GM18505 (cell line): Measurements from ENCODE around the gene CNIH3.

Source experiments
- ATAC-seq: cut with Tn5 transposase; IDR thresholded peaks from one replicate; pipeline ENCODE4 v1.9.1; 2021; ENCODE audit not compliant: unreplicated experiment
- POLR2A ChIP-seq: IDR thresholded peaks from 4 replicates; pipeline ENCODE4 v1.6.1; 2011; ENCODE audit warnings: borderline replicate concordance; ENCODE audit not compliant: insufficient read depth, insufficient read length; ENCODE audit errors: extremely low read depth

CNIH3 gene

DNA sequence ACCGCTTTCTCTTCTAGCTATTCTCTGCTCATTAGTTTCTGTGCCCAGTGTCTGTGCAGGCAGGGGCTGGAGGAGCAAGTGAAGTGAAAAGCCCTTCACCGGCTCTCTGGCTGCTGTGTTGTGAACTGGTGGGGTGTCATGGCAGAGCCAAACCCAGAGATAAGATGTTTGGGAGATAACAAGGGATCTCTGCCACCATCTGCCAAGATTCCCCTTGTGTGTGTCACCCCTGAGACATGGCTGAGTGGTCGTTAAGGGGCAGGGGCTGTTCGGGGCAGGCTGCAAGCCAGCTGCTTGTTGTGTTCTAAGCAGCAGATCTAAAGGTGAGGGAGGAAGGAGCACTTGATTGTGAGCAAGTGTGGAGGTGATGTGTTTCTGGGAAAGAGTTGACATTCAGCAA, 24.5 kb downstream of the CNIH3 start:
- TF ChIP-seq POLR2A = no peak
- no peak for ATAC-seq

- no peak for TF ChIP-seq POLR2A
- ATAC-seq = no peak
Measured at GRCh38 chr1:224641030-224641429, 24.9 kb downstream of the CNIH3 start.

DNA sequence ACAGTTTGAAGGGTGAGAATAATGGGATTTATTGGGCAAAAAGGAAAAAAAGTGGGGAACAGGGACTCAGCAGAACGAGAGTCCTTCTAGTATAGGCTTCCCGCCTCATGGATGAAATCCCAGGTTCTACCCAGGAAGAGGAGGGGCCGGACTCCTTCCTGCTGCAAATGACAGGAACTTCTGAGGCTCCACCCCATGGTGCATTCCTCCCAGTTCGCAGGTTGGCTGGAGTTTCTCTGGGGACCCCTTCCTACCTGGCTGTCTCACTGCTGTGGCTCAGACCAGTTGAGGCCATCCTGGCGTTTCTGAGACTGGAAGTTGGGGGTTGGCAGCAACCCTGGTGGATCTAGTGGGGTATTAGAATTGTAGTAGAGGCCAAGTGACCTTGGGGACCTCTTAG, 27.5 kb downstream of the CNIH3 start:
- TF ChIP-seq POLR2A = no peak
- ATAC-seq = no peak

DNA sequence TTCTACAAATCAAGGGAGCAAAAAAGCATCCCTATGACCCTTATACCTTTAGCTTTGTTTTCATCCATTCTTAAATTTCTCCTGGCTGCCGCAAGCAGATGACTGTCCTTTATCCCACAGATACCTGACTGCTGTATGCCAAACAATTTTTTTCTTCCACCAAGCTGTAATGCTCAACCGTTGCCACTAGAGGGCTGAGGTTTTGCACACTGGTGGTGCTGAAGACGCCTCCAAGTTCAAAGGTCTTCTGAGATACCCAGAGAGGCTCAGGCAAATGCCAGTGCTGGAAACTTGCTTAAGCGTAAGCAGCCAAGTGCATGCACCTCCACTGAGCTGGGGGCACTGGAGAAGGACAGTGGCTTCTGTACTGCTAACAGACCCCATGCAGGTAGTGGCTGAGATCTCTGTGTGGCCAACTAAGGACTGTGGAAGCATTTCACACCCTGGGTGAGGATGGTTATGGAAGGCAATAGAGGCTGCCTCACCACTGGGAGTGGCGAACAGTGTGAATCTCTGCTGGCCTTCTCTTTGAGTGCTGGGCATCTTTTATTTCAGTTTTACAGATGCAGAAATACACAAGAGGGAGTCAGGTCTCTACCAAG, 28.5 kb downstream of the CNIH3 start:
- no peak for TF ChIP-seq POLR2A
- no peak for ATAC-seq

- ATAC-seq = no peak
- TF ChIP-seq POLR2A = no peak
Measured at GRCh38 chr1:224647449-224647848, 31.3 kb downstream of the CNIH3 start.

- ATAC-seq = no peak
Measured at GRCh38 chr1:224650290-224650689, 34.2 kb downstream of the CNIH3 start.

DNA sequence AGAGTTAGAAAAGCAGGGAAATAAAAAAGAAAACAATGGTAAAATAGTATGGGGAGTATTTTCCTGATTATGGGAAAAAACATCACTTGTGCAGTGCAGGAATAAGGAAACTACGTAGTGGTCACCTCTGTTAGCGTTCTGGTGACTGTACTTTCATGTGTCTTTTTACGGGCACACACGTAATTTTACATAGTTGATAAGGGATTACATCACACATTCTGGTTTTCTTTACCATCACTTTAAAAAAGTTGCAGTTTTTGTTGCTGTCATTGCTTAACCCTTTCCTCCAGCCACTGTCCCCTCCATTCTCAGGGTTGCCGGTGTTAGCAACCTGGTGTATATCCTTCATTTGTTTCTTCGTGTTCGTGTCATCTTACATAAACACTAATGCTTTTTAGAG, 35.1 kb downstream of the CNIH3 start:
- no peak for TF ChIP-seq POLR2A
- no peak for ATAC-seq

More at GRCh38 chr1:224650290-224650689, 34.2 kb downstream of the CNIH3 start:
- no peak for TF ChIP-seq POLR2A

- TF ChIP-seq POLR2A = no peak
- ATAC-seq = no peak
Measured at GRCh38 chr1:224656392-224656791, 40.3 kb downstream of the CNIH3 start.

GRCh38 chr1:224660074-224660473, 44.0 kb downstream of the CNIH3 start:
- ATAC-seq = no peak
- TF ChIP-seq POLR2A = no peak

GRCh38 chr1:224662870-224663269, 46.8 kb downstream of the CNIH3 start:
- no peak for ATAC-seq
- TF ChIP-seq POLR2A = no peak

DNA sequence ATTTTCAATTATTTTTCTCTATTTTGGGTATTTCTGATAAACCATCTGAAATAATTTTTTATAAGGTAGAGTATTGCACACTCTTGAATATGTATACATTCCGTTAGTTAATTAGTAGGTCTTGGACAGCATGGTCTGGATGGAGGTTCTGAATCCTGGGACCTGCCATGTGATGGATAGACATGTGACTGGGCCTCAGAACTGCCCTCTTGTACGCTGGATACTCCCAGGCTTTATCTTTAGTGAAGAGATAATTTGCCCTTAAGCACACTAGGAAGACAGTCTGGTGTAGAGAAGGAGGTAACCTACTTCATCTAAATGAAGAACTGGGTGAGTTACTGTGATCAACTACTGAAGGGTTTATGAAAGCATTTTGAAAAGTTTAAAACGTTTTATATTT, 48.9 kb downstream of the CNIH3 start:
- no peak for ATAC-seq
- no peak for TF ChIP-seq POLR2A

- no peak for ATAC-seq
- no peak for TF ChIP-seq POLR2A
Measured at GRCh38 chr1:224666078-224666477, 50.0 kb downstream of the CNIH3 start.

DNA sequence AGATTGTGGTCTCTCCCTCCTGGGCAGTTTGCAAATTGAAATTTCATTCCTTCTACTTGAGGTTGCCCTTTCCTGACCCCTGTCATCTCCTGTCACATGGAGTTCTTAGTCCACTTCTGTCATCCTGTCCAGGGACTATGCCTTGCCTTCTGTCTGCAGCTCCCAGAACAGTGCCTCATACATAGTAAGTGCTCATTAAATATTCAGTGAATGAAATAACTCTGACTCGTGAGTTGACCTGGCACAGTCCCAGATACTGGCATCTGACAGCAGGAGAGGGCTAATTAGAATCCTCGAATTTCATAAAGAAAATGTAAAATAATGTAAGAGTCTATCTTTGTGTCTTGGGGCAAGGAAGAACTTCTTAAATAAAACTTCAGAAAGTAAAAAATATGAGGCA, 50.8 kb downstream of the CNIH3 start:
- TF ChIP-seq POLR2A = no peak
- no peak for ATAC-seq

GRCh38 chr1:224668984-224669383, 52.9 kb downstream of the CNIH3 start:
- no peak for TF ChIP-seq POLR2A
- ATAC-seq = no peak

DNA sequence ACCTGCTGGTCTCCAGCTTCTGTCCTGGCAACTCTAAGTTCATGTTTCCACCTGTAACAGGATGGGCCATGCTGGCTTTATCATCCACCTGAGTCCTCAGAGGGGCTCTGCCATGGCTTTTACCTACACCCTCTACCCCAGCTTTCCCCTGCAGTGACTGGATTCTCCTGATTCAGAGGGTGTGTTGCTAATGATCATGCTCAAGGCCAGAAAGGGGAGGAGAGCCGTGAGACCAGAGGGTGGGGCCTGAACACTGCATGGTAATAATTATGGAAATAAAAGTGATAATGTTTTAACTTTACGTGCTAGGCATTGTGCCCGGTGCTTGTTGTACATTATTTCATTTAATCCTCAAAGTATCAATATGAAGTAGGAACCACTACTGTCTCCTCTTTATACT, 53.3 kb downstream of the CNIH3 start:
- no peak for TF ChIP-seq POLR2A
- no peak for ATAC-seq
